ENCODE data around the gene NPAS2.

- TF ChIP-seq CTCF (IDR thresholded peaks at IDR 0.05; ENCODE audit: extremely low read depth in 1 of 2, insufficient read depth in 1 of 2, low read depth in 1 of 2, low read length in 2 of 2) (no peak), POLR2A (IDR thresholded peaks at IDR 0.05; ENCODE audit: low read depth, low read length) (no peak), POLR2AphosphoS5 (IDR thresholded peaks at IDR 0.05; ENCODE audit: insufficient read depth, low read depth, low read length) (no peak), EZH2 (IDR thresholded peaks at IDR 0.05; ENCODE audit: borderline replicate concordance, low read depth, low read length, severe bottlenecking) (no peak), FOS (IDR thresholded peaks at IDR 0.05; ENCODE audit: borderline replicate concordance, insufficient read depth, low read length) (no peak)
Observed at GRCh38 chr2:100842241-100842922, 22.4 kb downstream of the NPAS2 start.
